Smooth muscle cell (in vitro differentiated cells): ENCODE results near the gene RANGAP1. TPM values are rescaled to one million over a fixed set of nuclear protein-coding genes. Genes with fewer than 3 reads are reported as not detected.

ENCODE experiments used
- DNase-seq: peaks from one replicate; lab custom pipeline; 2025; ENCODE audit not compliant: unreplicated experiment; lab: John Stamatoyannopoulos, UW
- H2AFZ ChIP-seq: fragments of 200-600 bp; sonication (generic); 2 replicates; pipeline ENCODE4 v1.6.0; 2016; ENCODE audit warnings: antibody characterized with exemption, low read depth, mild to moderate bottlenecking
- H3F3A ChIP-seq: fragments of 200-600 bp; sonication (generic); 2 replicates; pipeline ENCODE4 v1.6.0; 2017; ENCODE audit warnings: antibody characterized with exemption, low read depth
- H3K27ac ChIP-seq: fragments of 200-600 bp; sonication (generic); 2 replicates; pipeline ENCODE4 v1.5.1; 2016; ENCODE audit warnings: low read depth, mild to moderate bottlenecking
- H3K27me3 ChIP-seq: fragments of 200-600 bp; sonication (generic); 2 replicates; pipeline ENCODE4 v1.6.1; 2016; ENCODE audit warnings: low read depth, mild to moderate bottlenecking
- H3K36me3 ChIP-seq: fragments of 200-600 bp; sonication (generic); 2 replicates; pipeline ENCODE4 v1.5.1; 2016; ENCODE audit warnings: low read depth
- H3K4me1 ChIP-seq: fragments of 200-600 bp; sonication (generic); 2 replicates; pipeline ENCODE4 v1.5.1; 2016; ENCODE audit warnings: low read depth
- H3K4me2 ChIP-seq: fragments of 200-600 bp; sonication (generic); 2 replicates; pipeline ENCODE4 v1.6.0; 2016; ENCODE audit warnings: mild to moderate bottlenecking
- H3K4me3 ChIP-seq: fragments of 200-600 bp; sonication (generic); 2 replicates; pipeline ENCODE4 v1.5.1; 2016; ENCODE audit warnings: mild to moderate bottlenecking
- H3K79me2 ChIP-seq: fragments of 200-600 bp; sonication (generic); 2 replicates; pipeline ENCODE4 v1.6.0; 2016; ENCODE audit warnings: low read depth, mild to moderate bottlenecking
- H3K9ac ChIP-seq: fragments of 200-600 bp; sonication (generic); 2 replicates; pipeline ENCODE4 v1.6.0; 2016; ENCODE audit warnings: low read depth
- H3K9me3 ChIP-seq: fragments of 200-600 bp; sonication (generic); replicated peaks from 2 replicates; pipeline ENCODE4 v1.5.1; 2016; ENCODE audit warnings: low read depth
- H4K20me1 ChIP-seq: fragments of 200-600 bp; sonication (generic); 2 replicates; pipeline ENCODE4 v1.6.0; 2016; ENCODE audit warnings: low read depth
- WGBS: methylation state at CpG from one replicate; pipeline ENCODE4 v1.1.7; 2016; ENCODE audit warnings: low lambda C conversion rate; 5-methylcytosine and 5-hydroxymethylcytosine counted together
- polyA plus RNA-seq: library from polyadenylated mRNA; unstranded; fragments of >200 nt; fragmentation: Nextera tagmentation; extraction: Ambion mirVana; gene quantifications from 2 replicates; pipeline ENCODE4 v1.2.1, GENCODE V29; 2016
- total RNA-seq: library from RNA; depleted of rRNA; stranded (reverse); fragments of >200 nt; gene quantifications from 2 replicates; pipeline ENCODE4 v1.2.3, GENCODE V29; 2014
- TF ChIP-seq, protein P1 (sequence below): fragments of 200-600 bp; sonication (generic); IDR thresholded peaks from 2 replicates; pipeline ENCODE4 v1.5.1; 2017; ENCODE audit warnings: borderline replicate concordance, mild to moderate bottlenecking, antibody characterized with exemption; ENCODE audit not compliant: insufficient read depth, poor library complexity, severe bottlenecking

RANGAP1 gene
- total and polyA plus RNA-seq, 2 experiments from 2014 or later: 20.6 to 21.7 TPM

DNA sequence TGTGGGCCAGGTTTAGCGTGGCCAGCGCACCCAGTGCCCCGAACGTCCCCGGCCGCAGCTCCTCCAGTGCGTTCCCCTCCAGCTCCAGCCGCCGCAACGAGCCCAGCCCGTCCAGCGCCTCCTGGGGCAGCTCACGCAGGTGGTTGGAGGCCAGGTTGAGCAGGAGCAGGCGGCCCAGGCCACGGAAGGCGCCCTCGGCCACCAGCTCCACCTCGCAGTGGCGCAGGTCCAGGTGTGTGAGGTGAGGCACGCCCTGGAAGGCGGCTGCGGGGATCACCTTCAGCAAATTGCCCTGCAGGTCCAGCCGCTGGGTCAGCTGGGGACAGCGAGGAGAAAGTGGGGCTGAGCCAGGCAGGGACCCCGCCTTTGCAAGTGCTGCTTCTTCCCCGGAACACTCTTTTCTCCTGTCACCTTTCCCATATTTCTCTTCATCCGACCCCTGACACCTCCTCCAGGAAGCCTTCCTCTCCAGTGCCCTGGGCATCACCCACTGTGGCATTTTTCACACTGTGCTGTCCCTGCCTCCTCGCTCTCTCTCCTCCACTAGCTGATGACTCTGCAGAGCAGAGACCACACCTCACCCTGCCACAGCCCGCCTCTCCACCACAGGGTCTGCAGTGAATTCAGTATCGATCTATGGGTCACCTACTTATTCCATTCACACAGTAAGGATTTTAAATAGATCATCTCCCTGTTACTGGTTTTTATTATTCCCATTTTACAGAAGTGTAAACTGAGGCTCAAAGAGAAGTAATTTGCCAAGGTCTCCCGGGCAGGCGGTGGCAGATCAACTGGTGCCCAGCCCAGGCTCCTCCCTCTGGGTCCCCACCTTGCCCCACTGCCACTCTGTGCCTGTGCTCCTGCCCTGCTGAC lies 47.2 kb downstream of the RANGAP1 start:
- TF ChIP-seq, protein P1, sequence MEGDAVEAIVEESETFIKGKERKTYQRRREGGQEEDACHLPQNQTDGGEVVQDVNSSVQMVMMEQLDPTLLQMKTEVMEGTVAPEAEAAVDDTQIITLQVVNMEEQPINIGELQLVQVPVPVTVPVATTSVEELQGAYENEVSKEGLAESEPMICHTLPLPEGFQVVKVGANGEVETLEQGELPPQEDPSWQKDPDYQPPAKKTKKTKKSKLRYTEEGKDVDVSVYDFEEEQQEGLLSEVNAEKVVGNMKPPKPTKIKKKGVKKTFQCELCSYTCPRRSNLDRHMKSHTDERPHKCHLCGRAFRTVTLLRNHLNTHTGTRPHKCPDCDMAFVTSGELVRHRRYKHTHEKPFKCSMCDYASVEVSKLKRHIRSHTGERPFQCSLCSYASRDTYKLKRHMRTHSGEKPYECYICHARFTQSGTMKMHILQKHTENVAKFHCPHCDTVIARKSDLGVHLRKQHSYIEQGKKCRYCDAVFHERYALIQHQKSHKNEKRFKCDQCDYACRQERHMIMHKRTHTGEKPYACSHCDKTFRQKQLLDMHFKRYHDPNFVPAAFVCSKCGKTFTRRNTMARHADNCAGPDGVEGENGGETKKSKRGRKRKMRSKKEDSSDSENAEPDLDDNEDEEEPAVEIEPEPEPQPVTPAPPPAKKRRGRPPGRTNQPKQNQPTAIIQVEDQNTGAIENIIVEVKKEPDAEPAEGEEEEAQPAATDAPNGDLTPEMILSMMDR: no peak
- Histone ChIP-seq H3K9ac (no peak overlapping the region), H3K4me1 (no peaks in the 10 kb centered on the region), H3K27ac (no peak overlapping the region), H2AFZ (no peak overlapping the region), H3F3A (no peaks in the 10 kb centered on the region), H3K4me3 (no peak overlapping the region), H3K9me3 (no peaks in the 10 kb centered on the region), H3K4me2 (no peak overlapping the region), H3K27me3 (no peaks in the 10 kb centered on the region), H3K79me2 (no peaks in the 10 kb centered on the region), H4K20me1 (no peaks in the 10 kb centered on the region), H3K36me3 (no peaks in the 10 kb centered on the region)
- 93% methylated on average over 32 of the region's 32 CpGs for whole genome bisulfite sequencing
- no peak for DNase-seq

DNA sequence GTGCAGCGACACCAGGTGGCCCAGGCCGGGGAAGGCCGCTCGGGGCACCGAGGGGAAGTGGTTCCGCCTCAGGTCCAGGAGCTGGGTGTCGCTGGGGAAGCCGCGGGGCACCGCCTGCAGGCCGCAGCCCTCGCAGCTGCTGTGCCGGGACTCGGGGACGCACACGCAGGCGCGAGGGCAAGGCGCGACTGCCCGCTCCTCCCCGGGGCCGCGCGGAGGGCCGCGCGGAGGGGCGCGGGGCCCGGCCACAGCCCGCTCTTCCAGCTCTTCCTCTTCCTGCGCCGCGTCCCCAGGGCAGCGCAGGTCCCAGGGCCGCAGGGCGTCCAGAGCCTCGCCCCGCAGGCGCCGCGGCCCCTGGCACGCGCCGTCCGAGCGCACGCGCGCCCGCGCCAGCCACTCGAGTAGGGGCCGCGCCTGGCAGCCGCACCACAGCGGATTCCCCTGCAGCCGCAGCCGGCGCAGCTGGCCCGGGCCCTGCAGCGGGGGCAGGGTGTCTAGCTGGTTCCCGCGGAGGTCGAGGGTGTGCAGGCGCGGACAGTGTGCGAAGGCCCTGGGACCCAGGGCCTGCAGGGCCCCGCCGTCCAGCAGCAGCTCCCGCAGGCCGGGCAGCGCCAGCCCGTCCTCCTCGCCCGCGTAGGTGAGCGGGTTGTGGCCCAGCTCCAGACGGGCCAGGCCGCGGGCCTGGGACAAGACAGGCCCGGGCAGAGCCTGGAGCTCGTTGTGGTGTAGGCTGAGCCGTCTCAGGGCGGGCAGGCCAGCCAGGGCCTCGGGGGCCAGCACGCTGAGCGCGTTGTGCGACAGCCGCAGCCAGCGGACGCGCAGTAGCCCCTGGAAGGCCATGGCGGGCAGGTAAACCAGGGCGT lies 48.0 kb downstream of the RANGAP1 start:
- no peak overlapping the region for H3K9ac ChIP-seq
- H3K4me2 ChIP-seq: peak overlapping the region; percentile 90
- H3K9me3 ChIP-seq: no peaks in the 10 kb centered on the region

DNA sequence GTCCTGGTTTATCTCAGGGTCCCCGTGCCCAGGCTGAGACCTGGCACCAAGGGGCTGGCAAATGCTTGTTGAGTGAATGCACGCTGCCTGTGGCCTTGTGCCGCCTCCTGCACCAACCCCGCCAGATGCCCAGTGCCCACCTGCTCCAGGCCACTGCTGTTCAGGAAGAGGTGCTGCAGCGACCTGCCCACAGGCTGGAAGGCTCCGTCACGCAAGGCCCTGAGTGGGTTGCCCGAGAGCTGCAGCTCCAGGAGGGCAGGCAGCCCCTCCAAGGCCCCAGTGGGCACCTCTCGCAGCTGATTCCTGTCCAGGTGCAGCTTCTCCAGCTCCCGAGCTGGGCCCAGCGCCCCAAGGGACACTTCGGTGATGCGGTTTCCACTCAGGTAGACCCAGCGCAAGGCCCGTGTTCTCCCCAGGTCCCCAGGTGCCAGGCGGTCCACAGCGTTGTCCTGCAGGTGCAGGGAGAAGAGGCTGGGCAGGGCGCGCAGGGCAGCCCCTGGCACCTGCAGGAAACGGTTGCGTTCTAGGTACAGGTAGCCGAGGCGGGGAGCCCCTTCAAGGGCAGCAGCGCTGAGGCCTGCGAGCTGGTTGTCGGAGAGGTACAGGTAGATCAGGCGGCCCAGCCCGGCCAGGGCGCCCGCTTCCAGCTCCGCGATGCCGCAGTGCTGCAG lies 48.8 kb downstream of the RANGAP1 start:
- H3K79me2 ChIP-seq: no peaks in the 10 kb centered on the region
- H2AFZ ChIP-seq: peak overlapping the region; percentile 3
- H3F3A ChIP-seq: no peaks in the 10 kb centered on the region
- no peak for DNase-seq
- H3K4me1 ChIP-seq: no peaks in the 10 kb centered on the region
- H3K27ac ChIP-seq: no peak overlapping the region
- no peak overlapping the region for H3K9ac ChIP-seq
- WGBS: 64% methylated on average over 33 of the region's 33 CpGs
- H3K27me3 ChIP-seq: no peaks in the 10 kb centered on the region
- no peaks in the 10 kb centered on the region for H3K36me3 ChIP-seq
- no peaks in the 10 kb centered on the region for H3K9me3 ChIP-seq
- TF ChIP-seq, protein P1: no peak
- H3K4me2 ChIP-seq: peak overlapping the region; percentile 90
- peak overlapping the region; percentile 51 for H3K4me3 ChIP-seq
- no peaks in the 10 kb centered on the region for H4K20me1 ChIP-seq

More for the DNA sequence above, 48.0 kb downstream of the RANGAP1 start:
- WGBS: 31% methylated on average over 71 of the region's 97 CpGs
- no peaks in the 10 kb centered on the region for H3K27me3 ChIP-seq
- TF ChIP-seq, protein P1: peak; percentile 28
- H3F3A ChIP-seq: no peaks in the 10 kb centered on the region
- H3K4me1 ChIP-seq: no peaks in the 10 kb centered on the region
- peak overlapping the region; percentile 3 for H2AFZ ChIP-seq
- H4K20me1 ChIP-seq: no peaks in the 10 kb centered on the region
- no peaks in the 10 kb centered on the region for H3K79me2 ChIP-seq
- H3K4me3 ChIP-seq: peak overlapping the region; percentile 51
- DNase-seq: no peak
- no peak overlapping the region for H3K27ac ChIP-seq
- H3K36me3 ChIP-seq: no peaks in the 10 kb centered on the region
